ENCODE measurements around the gene PYY. TPM values are rescaled to one million over a fixed set of nuclear protein-coding genes. Genes with fewer than 3 reads are reported as not detected.

PYY gene
- total RNA-seq, 1 donor from 2014 or later = not detected

GRCh38 chr17:43983515-43984411, 30.0 kb upstream of the PYY start:
- DNase-seq (ENCODE audit: extremely low spot score, unreplicated experiment) = no peak
- Mint-ChIP-seq H3K4me3 (ENCODE audit: unreplicated experiment) (peak overlapping the region; percentile 55), H3K9me3 (ENCODE audit: unreplicated experiment) (no peaks in the 10 kb centered on the region)

GRCh38 chr17:43983196-43983514, 29.4 kb upstream of the PYY start:
- Mint-ChIP-seq H3K4me3 (ENCODE audit: unreplicated experiment) (peak overlapping the region; percentile 48), H3K27ac (ENCODE audit: unreplicated experiment) (no peak overlapping the region), H3K36me3 (ENCODE audit: unreplicated experiment) (no peaks in the 10 kb centered on the region), H3K4me1 (ENCODE audit: unreplicated experiment) (peaks cover 4% of the 10 kb centered on the region), H3K9me3 (ENCODE audit: unreplicated experiment) (no peaks in the 10 kb centered on the region), H3K27me3 (ENCODE audit: unreplicated experiment) (peaks cover 73% of the 10 kb centered on the region)
- DNase-seq (ENCODE audit: extremely low spot score, unreplicated experiment) = no peak
- no peak for TF ChIP-seq CTCF (IDR thresholded peaks at IDR 0.05)

More at GRCh38 chr17:43983515-43984411, 30.0 kb upstream of the PYY start:
- Mint-ChIP-seq H3K4me1 (ENCODE audit: unreplicated experiment) (peaks cover 4% of the 10 kb centered on the region), H3K36me3 (ENCODE audit: unreplicated experiment) (no peaks in the 10 kb centered on the region), H3K27ac (ENCODE audit: unreplicated experiment) (no peak overlapping the region), H3K27me3 (ENCODE audit: unreplicated experiment) (peaks cover 70% of the 10 kb centered on the region)
- peak; percentile 40 for TF ChIP-seq CTCF (IDR thresholded peaks at IDR 0.05)

GRCh38 chr17:43982171-43982570, 28.4 kb upstream of the PYY start:
- Mint-ChIP-seq H3K9me3 (ENCODE audit: unreplicated experiment) (no peaks in the 10 kb centered on the region), H3K27me3 (ENCODE audit: unreplicated experiment) (peaks cover 73% of the 10 kb centered on the region), H3K4me3 (ENCODE audit: unreplicated experiment) (no peak overlapping the region), H3K27ac (ENCODE audit: unreplicated experiment) (no peak overlapping the region), H3K36me3 (ENCODE audit: unreplicated experiment) (no peaks in the 10 kb centered on the region), H3K4me1 (ENCODE audit: unreplicated experiment) (peaks cover 4% of the 10 kb centered on the region)
- no peak for TF ChIP-seq CTCF (IDR thresholded peaks at IDR 0.05)
- DNase-seq (ENCODE audit: extremely low spot score, unreplicated experiment) = no peak

DNA sequence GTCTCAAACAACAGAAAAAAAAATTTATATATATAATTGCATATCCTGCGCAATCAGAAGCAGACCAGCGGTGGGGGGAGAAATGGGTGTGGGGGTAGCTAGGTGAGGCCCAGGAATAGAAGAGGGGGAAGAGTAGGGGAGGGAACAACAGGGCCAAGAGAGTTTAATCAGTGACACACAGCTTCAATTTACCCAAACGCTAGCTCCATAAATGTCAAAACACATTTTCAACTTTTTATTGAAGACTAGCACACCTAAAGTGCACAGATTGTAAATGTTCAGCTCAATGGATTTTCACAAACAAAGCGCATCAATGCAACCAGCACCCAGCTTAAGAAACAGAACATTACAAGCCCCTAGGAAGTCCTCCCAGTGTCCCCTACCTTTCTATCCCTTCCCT, 25.9 kb upstream of the PYY start:
- no peak for DNase-seq (ENCODE audit: extremely low spot score, unreplicated experiment)
- H3K36me3 Mint-ChIP-seq (ENCODE audit: unreplicated experiment) = no peaks in the 10 kb centered on the region
- H3K4me3 Mint-ChIP-seq (ENCODE audit: unreplicated experiment) = no peak overlapping the region
- no peak for TF ChIP-seq CTCF (IDR thresholded peaks at IDR 0.05)
- H3K27me3 Mint-ChIP-seq (ENCODE audit: unreplicated experiment) = peaks cover 70% of the 10 kb centered on the region
- H3K9me3 Mint-ChIP-seq (ENCODE audit: unreplicated experiment) = no peaks in the 10 kb centered on the region
- H3K4me1 Mint-ChIP-seq (ENCODE audit: unreplicated experiment) = peaks cover 4% of the 10 kb centered on the region
- no peak overlapping the region for H3K27ac Mint-ChIP-seq (ENCODE audit: unreplicated experiment)

DNA sequence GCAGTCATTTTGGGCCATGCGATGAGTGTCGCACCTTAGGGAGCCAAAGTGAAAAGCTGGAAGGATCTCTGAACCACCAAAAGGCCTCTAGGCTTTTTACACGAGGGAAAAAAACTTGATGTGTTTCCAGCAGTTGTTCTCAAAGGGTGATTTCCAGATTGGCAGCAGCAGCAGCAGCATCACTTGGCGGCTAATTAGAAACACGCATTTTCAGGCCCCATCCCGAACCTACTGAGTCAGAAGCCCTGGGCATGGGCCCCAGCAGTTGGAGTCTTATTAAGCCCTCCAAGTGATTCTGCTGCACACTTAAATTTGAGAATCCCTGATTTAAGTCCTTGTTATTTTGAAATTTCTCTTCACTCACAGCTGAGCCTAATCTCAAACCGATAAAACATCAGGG, 25.3 kb upstream of the PYY start:
- TF ChIP-seq CTCF (IDR thresholded peaks at IDR 0.05) = no peak
- no peaks in the 10 kb centered on the region for H3K9me3 Mint-ChIP-seq (ENCODE audit: unreplicated experiment)
- H3K4me3 Mint-ChIP-seq (ENCODE audit: unreplicated experiment) = no peak overlapping the region
- H3K27ac Mint-ChIP-seq (ENCODE audit: unreplicated experiment) = no peak overlapping the region
- DNase-seq (ENCODE audit: extremely low spot score, unreplicated experiment) = no peak
- H3K36me3 Mint-ChIP-seq (ENCODE audit: unreplicated experiment) = no peaks in the 10 kb centered on the region
- H3K27me3 Mint-ChIP-seq (ENCODE audit: unreplicated experiment) = peaks cover 77% of the 10 kb centered on the region
- H3K4me1 Mint-ChIP-seq (ENCODE audit: unreplicated experiment) = no peaks in the 10 kb centered on the region

All from osteocyte (in vitro differentiated cells).